ENCODE data around the gene DBN1.

The DBN1 gene

DNA sequence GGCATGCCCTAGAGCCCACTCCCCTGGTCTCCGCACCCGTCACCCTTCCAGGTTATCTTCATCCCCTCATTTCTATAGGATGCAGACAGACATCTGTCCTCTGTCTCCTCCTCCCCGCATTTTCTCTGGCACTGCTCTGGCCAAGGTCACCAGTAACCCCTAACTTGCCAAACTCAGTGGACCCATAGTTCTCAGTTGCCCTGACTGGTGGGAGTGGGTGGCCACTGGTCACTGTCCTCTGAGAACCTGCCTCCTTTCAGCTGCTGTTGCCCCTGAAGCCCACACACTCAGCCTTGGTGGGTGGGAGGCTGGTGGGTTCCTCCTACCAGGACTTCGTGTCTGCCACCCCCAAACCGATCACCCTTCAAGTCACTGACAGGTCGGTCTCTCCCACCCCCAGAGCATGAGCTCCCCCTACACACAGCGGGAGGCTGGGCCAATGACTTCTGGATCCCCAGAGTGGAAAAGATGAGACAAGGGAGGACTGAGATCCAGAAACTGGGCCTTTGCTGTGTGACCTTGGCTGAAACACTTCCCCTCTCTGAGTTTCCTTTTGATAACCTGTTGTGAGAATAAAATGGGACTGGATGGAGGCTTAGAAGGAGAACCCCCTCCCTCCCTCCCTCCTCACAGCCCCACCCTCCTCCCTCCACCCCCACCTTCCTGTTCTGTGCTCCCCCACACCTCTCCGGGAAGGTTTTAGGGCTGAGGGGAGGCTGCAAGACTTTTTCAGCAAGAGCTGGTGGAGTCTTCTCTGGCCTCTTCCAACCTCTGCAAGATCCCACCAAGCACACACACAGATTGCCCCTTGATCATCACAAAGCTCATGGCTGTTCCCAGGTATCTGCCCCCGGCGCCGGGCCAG lies 2.4 kb upstream of the DBN1 start:
- no peak for DNase-seq
- ATAC-seq = peak; percentile 27
- Mint-ChIP-seq H3K9me3 (no peaks in the 10 kb centered on the region), H3K4me3 (no peak overlapping the region), H3K27me3 (peaks cover 5% of the 10 kb centered on the region), H3K36me3 (ENCODE audit: low read depth) (peaks cover 3% of the 10 kb centered on the region), H3K4me1 (peaks cover 72% of the 10 kb centered on the region), H3K27ac (peak overlapping the region; percentile 77)

- DNase-seq (no peak), ATAC-seq (no peak)
- Mint-ChIP-seq H3K9me3 (no peaks in the 10 kb centered on the region), H3K27ac (peak overlapping the region; percentile 77), H3K36me3 (ENCODE audit: low read depth) (peaks cover 5% of the 10 kb centered on the region), H3K27me3 (peaks cover 5% of the 10 kb centered on the region), H3K4me3 (no peak overlapping the region), H3K4me1 (peaks cover 76% of the 10 kb centered on the region)
Measured at GRCh38 chr5:177474846-177475562, 1.6 kb upstream of the DBN1 start.

DNA sequence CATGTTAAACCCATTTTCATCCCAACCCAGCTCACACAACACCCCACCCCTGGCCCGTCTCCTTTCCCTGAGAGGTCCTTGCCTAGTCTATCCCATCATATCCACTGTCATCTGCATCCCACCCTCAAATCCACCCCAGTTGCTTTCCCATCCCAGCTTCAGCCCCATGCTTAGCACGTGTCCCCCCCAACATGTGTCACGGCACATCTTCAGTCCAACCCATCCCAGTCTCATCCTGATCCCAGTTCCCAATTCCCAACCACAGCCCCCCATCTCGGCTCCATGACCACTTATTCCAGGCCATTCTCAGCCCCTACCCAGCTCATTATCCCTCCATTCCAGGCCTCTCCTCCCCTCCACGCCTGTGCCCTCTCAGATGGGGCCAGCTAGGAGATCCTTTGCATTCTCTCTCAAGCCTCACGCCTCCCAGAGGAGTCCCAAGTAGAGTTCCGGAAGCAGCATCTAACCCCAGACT lies 605 bp upstream of the DBN1 start:
- H3K27ac Mint-ChIP-seq = peak overlapping the region; percentile 65
- H3K9me3 Mint-ChIP-seq = no peaks in the 10 kb centered on the region
- H3K36me3 Mint-ChIP-seq (ENCODE audit: low read depth) = peaks cover 5% of the 10 kb centered on the region
- H3K4me3 Mint-ChIP-seq = peak overlapping the region; percentile 74
- peaks cover 5% of the 10 kb centered on the region for H3K27me3 Mint-ChIP-seq
- H3K4me1 Mint-ChIP-seq = peaks cover 66% of the 10 kb centered on the region
- DNase-seq = no peak
- no peak for ATAC-seq

DNA sequence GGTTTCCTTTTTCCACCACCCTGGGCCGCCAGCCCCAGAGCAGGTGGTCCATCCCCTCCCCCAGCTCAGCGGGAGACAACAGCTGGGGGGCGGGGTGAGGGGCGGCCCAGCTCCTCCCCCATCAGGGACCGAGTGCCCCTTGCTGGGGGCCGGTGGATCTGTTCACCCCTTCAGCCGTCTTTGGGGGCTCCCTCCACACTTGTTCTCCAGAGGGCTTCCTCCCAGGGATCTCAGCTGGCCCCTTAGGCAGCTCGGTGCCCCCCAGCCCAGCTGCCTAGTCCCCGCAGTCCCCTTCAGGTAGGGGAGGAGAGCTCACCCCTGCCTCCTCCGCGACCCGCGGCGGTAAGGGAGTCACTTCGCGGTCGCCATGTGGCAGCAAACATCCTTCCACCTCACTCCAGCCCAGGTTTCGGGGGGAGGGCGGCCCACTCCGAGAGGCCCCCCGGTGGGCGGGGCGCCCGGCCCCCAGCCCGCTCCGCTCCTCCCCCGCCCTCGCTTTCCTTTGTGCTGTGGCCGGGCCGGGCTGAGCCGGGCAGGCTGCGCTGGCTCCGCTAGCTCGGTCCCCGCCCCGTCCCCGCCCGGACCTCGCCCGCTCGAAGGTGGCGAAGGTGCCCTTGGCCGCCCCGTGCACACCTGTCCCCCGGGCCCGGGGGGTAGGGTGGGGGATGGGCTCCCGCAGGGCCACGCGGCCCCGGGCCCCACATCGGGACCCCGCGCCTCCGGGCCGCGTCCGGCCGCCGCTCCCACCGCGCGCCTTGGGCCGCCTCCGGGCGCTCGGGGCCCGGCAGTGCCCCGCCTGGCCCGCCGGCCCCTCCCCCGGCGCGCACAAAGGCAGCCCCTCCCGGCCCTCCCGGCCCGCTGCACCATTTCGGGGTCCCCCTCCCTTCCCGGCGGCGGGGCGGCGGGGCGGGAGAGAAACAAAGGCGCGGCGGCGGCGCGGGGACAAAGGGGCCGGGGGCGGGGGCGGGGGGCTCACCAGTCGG lies 683 bp downstream of the DBN1 start:
- ATAC-seq = peak; percentile 55
- Mint-ChIP-seq H3K9me3 (no peaks in the 10 kb centered on the region), H3K4me3 (peak overlapping the region; percentile 81), H3K4me1 (peaks cover 56% of the 10 kb centered on the region), H3K36me3 (ENCODE audit: low read depth) (peaks cover 9% of the 10 kb centered on the region), H3K27ac (peak overlapping the region; percentile 72), H3K27me3 (peaks cover 5% of the 10 kb centered on the region)
- DNase-seq = peak; percentile 87

GRCh38 chr5:177471610-177472356 lies 1.7 kb downstream of the DBN1 start:
- Mint-ChIP-seq H3K27me3 (peaks cover 5% of the 10 kb centered on the region), H3K36me3 (ENCODE audit: low read depth) (peaks cover 16% of the 10 kb centered on the region), H3K4me3 (peak overlapping the region; percentile 81), H3K27ac (peak overlapping the region; percentile 76), H3K4me1 (peaks cover 51% of the 10 kb centered on the region), H3K9me3 (no peaks in the 10 kb centered on the region)
- ATAC-seq (peak; percentile 71), DNase-seq (peak; percentile 70)

DNA sequence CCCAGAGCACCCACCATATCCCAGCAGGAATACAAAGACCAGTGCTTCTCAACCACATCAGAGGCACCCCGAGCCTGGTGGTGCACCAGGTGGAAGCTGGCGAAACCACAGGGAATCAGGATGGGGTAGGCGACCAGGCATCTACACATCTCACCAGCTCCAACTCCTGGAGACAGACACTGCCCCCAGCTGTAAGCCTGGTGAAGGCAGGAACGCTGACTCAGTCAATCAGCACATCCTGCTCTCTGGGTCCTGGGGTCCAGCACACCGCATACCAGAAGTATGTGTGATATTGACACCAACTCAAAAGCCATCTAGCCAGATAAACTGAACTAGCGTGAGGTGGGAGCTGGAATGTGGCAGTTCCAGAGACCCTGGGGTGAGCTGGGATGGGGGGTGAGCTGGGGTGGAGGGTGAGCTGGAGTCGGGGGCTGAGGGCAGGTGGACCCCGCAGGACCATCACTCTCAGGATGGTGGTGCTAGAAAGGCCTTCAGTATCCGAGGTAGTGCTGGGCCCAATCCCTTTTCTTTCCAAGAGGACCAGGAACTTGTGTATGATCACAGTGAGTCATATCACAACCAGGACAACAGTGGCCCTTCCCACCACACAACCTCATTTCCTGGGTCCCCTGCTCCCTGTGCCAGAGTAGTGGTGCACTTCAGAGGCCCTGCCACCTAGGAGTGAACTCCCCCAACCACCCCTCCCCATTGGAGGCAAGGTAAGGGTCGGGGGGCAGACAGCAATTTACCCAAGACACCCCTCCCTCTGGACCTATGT lies 2.5 kb downstream of the DBN1 start:
- ATAC-seq = no peak
- peaks cover 43% of the 10 kb centered on the region for H3K4me1 Mint-ChIP-seq
- H3K4me3 Mint-ChIP-seq = peak overlapping the region; percentile 81

GRCh38 chr5:177469750-177470525 lies 3.5 kb downstream of the DBN1 start:
- peak overlapping the region; percentile 59 for H3K27ac Mint-ChIP-seq
- ATAC-seq = no peak
- DNase-seq = no peak
- peaks cover 27% of the 10 kb centered on the region for H3K36me3 Mint-ChIP-seq (ENCODE audit: low read depth)
- H3K27me3 Mint-ChIP-seq = peaks cover 5% of the 10 kb centered on the region
- H3K4me1 Mint-ChIP-seq = peaks cover 34% of the 10 kb centered on the region
- H3K4me3 Mint-ChIP-seq = peak overlapping the region; percentile 36
- H3K9me3 Mint-ChIP-seq = no peaks in the 10 kb centered on the region

More for the DNA sequence above, 2.5 kb downstream of the DBN1 start:
- Mint-ChIP-seq H3K27me3 (peaks cover 5% of the 10 kb centered on the region), H3K27ac (peak overlapping the region; percentile 76), H3K36me3 (ENCODE audit: low read depth) (peaks cover 18% of the 10 kb centered on the region), H3K9me3 (no peaks in the 10 kb centered on the region)
- DNase-seq = no peak

- peaks cover 27% of the 10 kb centered on the region for H3K36me3 Mint-ChIP-seq (ENCODE audit: low read depth)
- H3K27ac Mint-ChIP-seq = no peak overlapping the region
- no peaks in the 10 kb centered on the region for H3K9me3 Mint-ChIP-seq
- H3K4me3 Mint-ChIP-seq = no peak overlapping the region
- H3K4me1 Mint-ChIP-seq = peaks cover 24% of the 10 kb centered on the region
- ATAC-seq = no peak
- no peak for DNase-seq
- peaks cover 2% of the 10 kb centered on the region for H3K27me3 Mint-ChIP-seq
Measured at GRCh38 chr5:177468685-177469628, 4.5 kb downstream of the DBN1 start.

DNA sequence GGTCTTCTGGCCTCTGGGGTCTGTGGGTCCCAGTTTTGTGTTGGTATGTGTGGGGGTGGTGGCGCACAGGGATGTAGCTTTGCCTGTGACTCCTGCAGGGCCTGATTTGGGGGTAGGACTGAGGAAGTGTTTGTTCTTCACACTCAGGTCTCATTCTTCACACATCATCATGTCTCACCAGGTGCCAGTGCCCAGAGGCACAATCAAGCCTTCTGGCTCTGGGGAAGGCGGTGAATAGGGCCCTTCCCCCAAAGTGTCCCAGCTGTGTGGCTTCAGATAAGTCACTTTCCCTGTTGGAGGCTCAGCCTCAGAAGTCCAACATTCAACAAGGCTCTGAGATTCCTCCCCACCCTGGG lies 5.1 kb downstream of the DBN1 start:
- Mint-ChIP-seq H3K9me3 (no peaks in the 10 kb centered on the region), H3K4me1 (peaks cover 22% of the 10 kb centered on the region), H3K4me3 (no peak overlapping the region), H3K27me3 (no peaks in the 10 kb centered on the region), H3K36me3 (ENCODE audit: low read depth) (peaks cover 27% of the 10 kb centered on the region), H3K27ac (no peak overlapping the region)
- ATAC-seq (no peak), DNase-seq (no peak)

- DNase-seq = no peak
- H3K9me3 Mint-ChIP-seq = no peaks in the 10 kb centered on the region
- no peak overlapping the region for H3K4me3 Mint-ChIP-seq
- no peaks in the 10 kb centered on the region for H3K27me3 Mint-ChIP-seq
- peaks cover 29% of the 10 kb centered on the region for H3K4me1 Mint-ChIP-seq
- H3K36me3 Mint-ChIP-seq (ENCODE audit: low read depth) = peaks cover 29% of the 10 kb centered on the region
- ATAC-seq = no peak
- H3K27ac Mint-ChIP-seq = no peak overlapping the region
Measured at GRCh38 chr5:177467436-177467835, 6.0 kb downstream of the DBN1 start.

DNA sequence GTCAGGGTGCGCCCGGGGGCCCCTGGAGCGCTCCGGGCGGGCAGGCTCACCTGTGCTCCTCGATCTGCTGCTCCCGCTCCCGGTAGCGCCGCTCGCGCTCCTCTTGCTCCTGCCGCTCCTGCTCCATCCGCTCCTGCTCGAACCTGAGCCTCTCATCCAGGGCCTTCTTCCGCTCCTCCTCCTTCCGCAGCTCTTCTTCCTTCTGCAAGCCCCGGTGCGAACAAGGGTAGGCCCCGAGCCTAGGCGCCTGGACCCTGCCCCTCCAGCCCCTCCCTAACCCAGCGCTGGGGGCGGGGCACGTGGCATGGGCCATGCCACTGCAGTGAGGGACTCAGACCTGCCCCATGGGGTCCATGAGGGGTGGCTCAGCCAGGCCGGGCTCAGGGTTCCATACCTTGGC lies 6.6 kb downstream of the DBN1 start:
- no peak for DNase-seq
- Mint-ChIP-seq H3K27me3 (no peaks in the 10 kb centered on the region), H3K4me3 (no peak overlapping the region), H3K4me1 (peaks cover 30% of the 10 kb centered on the region), H3K27ac (no peak overlapping the region), H3K9me3 (no peaks in the 10 kb centered on the region), H3K36me3 (ENCODE audit: low read depth) (peaks cover 29% of the 10 kb centered on the region)
- ATAC-seq = no peak

DNA sequence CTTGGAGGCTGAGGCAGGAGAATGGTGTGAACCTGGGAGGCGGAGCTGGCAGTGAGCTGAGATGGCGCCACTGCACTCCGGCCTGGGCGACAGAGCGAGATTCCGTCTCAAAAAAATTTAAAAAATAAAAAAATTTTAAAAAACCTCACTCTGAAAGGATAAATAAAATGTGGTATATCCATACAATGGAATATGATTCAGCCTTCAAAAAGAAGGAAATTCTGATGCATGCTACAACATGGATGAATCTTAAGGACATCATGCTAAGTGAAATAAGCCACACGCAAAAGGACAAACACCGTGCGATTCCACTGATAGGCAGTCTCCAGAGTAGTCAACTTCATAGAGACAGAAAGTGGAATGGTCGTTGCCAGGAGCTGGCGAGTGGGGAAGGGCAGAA lies 8.4 kb downstream of the DBN1 start:
- peaks cover 27% of the 10 kb centered on the region for H3K36me3 Mint-ChIP-seq (ENCODE audit: low read depth)
- H3K4me3 Mint-ChIP-seq = no peak overlapping the region
- no peak for ATAC-seq
- no peaks in the 10 kb centered on the region for H3K9me3 Mint-ChIP-seq
- H3K4me1 Mint-ChIP-seq = peaks cover 19% of the 10 kb centered on the region
- DNase-seq = no peak
- H3K27me3 Mint-ChIP-seq = no peaks in the 10 kb centered on the region
- no peak overlapping the region for H3K27ac Mint-ChIP-seq
